ENCODE results near the gene ADAMTSL1.

DNA sequence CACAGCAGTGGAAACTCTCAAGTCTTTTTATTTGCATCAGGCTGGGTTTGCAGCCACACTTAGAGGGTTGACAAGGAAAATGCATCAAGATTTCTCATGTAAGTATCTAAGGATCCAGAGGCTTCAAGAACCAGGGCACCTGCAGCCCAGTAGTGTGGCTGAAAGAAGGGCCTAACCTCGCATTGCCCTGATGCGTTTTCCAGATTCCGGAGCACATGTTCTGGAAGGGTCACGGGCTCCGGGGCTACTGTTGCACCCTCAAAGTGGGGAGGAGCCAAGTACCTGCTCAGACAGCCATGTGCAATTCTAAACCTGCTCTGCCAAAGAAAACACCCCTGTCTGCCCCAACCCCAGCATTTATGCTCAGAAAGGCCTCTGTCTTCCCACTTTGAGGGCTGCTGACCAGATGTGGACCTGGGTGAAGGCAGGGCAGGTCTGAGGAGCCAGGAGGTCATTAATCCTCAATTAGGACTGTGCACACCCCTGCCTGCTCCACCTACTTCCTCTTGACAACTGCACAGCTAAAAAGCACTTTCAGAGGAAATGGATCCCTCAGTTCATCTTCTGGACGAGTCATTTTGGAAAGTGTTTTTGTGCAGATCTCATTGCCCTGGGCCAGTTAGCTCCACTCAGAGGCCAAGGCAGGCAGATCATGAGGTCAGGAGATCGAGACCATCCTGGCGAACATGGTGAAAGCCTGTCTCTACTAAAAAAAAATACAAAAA, 448.4 kb downstream of the ADAMTSL1 start:
- TF ChIP-seq, protein P1, sequence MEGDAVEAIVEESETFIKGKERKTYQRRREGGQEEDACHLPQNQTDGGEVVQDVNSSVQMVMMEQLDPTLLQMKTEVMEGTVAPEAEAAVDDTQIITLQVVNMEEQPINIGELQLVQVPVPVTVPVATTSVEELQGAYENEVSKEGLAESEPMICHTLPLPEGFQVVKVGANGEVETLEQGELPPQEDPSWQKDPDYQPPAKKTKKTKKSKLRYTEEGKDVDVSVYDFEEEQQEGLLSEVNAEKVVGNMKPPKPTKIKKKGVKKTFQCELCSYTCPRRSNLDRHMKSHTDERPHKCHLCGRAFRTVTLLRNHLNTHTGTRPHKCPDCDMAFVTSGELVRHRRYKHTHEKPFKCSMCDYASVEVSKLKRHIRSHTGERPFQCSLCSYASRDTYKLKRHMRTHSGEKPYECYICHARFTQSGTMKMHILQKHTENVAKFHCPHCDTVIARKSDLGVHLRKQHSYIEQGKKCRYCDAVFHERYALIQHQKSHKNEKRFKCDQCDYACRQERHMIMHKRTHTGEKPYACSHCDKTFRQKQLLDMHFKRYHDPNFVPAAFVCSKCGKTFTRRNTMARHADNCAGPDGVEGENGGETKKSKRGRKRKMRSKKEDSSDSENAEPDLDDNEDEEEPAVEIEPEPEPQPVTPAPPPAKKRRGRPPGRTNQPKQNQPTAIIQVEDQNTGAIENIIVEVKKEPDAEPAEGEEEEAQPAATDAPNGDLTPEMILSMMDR (IDR thresholded peaks at IDR 0.05; ENCODE audit: insufficient read depth, low read length, poor library complexity, severe bottlenecking): no peak
- TF ChIP-seq EZH2phosphoT487 (conservative IDR thresholded peaks at IDR 0.05; ENCODE audit: low read length): no peak

Data from SU-DHL-6 (cell line).